ENCODE data around the gene TANGO6.

GRCh38 chr16:68907781-68908181, 64.5 kb downstream of the TANGO6 start:
- no peak for TF ChIP-seq FOS (IDR thresholded peaks at IDR 0.05; ENCODE audit: borderline replicate concordance, extremely low read depth, insufficient read length)
- TF ChIP-seq NKRF (conservative IDR thresholded peaks at IDR 0.05), result no peak
- TF ChIP-seq ETV6 (conservative IDR thresholded peaks at IDR 0.05 in 1 of 2, IDR thresholded peaks at IDR 0.05 in 1 of 2; ENCODE audit: borderline replicate concordance in 1 of 2, low read depth in 1 of 2), result no peak
- TF ChIP-seq BRCA1 (IDR thresholded peaks at IDR 0.05; ENCODE audit: low read depth, low read length), result no peak
- no peak for TF ChIP-seq POLR2A (IDR thresholded peaks at IDR 0.05; ENCODE audit: low read depth, low read length)
- TF ChIP-seq PAX8 (IDR thresholded peaks at IDR 0.05), result no peak
- TF ChIP-seq, protein P1, sequence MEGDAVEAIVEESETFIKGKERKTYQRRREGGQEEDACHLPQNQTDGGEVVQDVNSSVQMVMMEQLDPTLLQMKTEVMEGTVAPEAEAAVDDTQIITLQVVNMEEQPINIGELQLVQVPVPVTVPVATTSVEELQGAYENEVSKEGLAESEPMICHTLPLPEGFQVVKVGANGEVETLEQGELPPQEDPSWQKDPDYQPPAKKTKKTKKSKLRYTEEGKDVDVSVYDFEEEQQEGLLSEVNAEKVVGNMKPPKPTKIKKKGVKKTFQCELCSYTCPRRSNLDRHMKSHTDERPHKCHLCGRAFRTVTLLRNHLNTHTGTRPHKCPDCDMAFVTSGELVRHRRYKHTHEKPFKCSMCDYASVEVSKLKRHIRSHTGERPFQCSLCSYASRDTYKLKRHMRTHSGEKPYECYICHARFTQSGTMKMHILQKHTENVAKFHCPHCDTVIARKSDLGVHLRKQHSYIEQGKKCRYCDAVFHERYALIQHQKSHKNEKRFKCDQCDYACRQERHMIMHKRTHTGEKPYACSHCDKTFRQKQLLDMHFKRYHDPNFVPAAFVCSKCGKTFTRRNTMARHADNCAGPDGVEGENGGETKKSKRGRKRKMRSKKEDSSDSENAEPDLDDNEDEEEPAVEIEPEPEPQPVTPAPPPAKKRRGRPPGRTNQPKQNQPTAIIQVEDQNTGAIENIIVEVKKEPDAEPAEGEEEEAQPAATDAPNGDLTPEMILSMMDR (IDR thresholded peaks at IDR 0.05 in 2 of 3, conservative IDR thresholded peaks at IDR 0.05 in 1 of 3; ENCODE audit: control insufficient read depth in 2 of 3, extremely low read depth in 1 of 3, insufficient read depth in 1 of 3, low read depth in 3 of 3, low read length in 3 of 3), result no peak
- TF ChIP-seq SPI1 (IDR thresholded peaks at IDR 0.05; ENCODE audit: borderline replicate concordance, insufficient read depth, low read depth, low read length), result no peak
- TF ChIP-seq SP1 (IDR thresholded peaks at IDR 0.05; ENCODE audit: low read depth, low read length), result no peak
- no peak for TF ChIP-seq SUZ12 (IDR thresholded peaks at IDR 0.05; ENCODE audit: unreplicated experiment)
- no peak for TF ChIP-seq POLR2AphosphoS5 (IDR thresholded peaks at IDR 0.05; ENCODE audit: low read length)
- TF ChIP-seq BMI1 (IDR thresholded peaks at IDR 0.05; ENCODE audit: borderline replicate concordance), result no peak
- TF ChIP-seq, protein P2, sequence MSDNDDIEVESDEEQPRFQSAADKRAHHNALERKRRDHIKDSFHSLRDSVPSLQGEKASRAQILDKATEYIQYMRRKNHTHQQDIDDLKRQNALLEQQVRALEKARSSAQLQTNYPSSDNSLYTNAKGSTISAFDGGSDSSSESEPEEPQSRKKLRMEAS (IDR thresholded peaks at IDR 0.05; ENCODE audit: low read depth, low read length), result no peak
- TF ChIP-seq, protein P3, sequence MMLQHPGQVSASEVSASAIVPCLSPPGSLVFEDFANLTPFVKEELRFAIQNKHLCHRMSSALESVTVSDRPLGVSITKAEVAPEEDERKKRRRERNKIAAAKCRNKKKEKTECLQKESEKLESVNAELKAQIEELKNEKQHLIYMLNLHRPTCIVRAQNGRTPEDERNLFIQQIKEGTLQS (IDR thresholded peaks at IDR 0.05; ENCODE audit: borderline replicate concordance, extremely low read depth, low read depth, low read length), result no peak
